ENCODE data around the gene DEPDC7. TPM values are rescaled to one million over a fixed set of nuclear protein-coding genes. Genes with fewer than 3 reads are reported as not detected.

DEPDC7 gene
- total RNA-seq, 1 experiment from 2014 or later: 7.5 TPM

DNA sequence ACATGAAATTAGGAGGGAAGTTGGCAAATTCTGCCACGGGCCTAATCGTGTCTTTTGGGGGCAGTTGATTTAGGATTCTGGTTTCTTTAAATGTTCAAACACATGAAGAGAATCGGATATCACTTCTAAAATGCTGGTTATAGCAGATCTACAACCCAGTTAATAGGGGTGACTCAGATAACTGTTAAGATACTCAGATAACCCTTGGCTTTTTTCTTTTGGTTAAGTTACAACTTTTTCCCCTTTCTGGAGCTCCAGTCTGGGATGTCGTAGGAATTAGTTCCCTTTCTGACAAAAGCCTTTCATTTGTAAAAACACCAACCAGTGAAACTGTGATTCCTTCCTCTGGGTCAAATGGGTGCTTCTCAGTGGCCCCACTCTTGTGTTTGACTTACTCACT lies 976 bp downstream of the DEPDC7 start:
- ChIA-PET POLR2A (no interaction called here), CTCF (no interaction called here)
- ATAC-seq (no peak), DNase-seq (ENCODE audit: low read depth, low spot score) (no peak)
- intact Hi-C loops (cut with micrococcal nuclease; ENCODE audit: unreplicated experiment) (no loop called here), in situ Hi-C loops (cut with HindIII; ENCODE audit: low pct_unique_long_range_greater_than_20kb, low sequenced_read_pairs) (no loop called here)
- no peak for TF ChIP-seq TCF7L2 (IDR thresholded peaks at IDR 0.05; ENCODE audit: low read depth, low read length)
- TF ChIP-seq, protein P1, sequence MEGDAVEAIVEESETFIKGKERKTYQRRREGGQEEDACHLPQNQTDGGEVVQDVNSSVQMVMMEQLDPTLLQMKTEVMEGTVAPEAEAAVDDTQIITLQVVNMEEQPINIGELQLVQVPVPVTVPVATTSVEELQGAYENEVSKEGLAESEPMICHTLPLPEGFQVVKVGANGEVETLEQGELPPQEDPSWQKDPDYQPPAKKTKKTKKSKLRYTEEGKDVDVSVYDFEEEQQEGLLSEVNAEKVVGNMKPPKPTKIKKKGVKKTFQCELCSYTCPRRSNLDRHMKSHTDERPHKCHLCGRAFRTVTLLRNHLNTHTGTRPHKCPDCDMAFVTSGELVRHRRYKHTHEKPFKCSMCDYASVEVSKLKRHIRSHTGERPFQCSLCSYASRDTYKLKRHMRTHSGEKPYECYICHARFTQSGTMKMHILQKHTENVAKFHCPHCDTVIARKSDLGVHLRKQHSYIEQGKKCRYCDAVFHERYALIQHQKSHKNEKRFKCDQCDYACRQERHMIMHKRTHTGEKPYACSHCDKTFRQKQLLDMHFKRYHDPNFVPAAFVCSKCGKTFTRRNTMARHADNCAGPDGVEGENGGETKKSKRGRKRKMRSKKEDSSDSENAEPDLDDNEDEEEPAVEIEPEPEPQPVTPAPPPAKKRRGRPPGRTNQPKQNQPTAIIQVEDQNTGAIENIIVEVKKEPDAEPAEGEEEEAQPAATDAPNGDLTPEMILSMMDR (IDR thresholded peaks at IDR 0.05): no peak
- no peak for TF ChIP-seq SIN3A (IDR thresholded peaks at IDR 0.05; ENCODE audit: borderline replicate concordance, insufficient read depth, low read depth, low read length)
- TF ChIP-seq, protein P2, sequence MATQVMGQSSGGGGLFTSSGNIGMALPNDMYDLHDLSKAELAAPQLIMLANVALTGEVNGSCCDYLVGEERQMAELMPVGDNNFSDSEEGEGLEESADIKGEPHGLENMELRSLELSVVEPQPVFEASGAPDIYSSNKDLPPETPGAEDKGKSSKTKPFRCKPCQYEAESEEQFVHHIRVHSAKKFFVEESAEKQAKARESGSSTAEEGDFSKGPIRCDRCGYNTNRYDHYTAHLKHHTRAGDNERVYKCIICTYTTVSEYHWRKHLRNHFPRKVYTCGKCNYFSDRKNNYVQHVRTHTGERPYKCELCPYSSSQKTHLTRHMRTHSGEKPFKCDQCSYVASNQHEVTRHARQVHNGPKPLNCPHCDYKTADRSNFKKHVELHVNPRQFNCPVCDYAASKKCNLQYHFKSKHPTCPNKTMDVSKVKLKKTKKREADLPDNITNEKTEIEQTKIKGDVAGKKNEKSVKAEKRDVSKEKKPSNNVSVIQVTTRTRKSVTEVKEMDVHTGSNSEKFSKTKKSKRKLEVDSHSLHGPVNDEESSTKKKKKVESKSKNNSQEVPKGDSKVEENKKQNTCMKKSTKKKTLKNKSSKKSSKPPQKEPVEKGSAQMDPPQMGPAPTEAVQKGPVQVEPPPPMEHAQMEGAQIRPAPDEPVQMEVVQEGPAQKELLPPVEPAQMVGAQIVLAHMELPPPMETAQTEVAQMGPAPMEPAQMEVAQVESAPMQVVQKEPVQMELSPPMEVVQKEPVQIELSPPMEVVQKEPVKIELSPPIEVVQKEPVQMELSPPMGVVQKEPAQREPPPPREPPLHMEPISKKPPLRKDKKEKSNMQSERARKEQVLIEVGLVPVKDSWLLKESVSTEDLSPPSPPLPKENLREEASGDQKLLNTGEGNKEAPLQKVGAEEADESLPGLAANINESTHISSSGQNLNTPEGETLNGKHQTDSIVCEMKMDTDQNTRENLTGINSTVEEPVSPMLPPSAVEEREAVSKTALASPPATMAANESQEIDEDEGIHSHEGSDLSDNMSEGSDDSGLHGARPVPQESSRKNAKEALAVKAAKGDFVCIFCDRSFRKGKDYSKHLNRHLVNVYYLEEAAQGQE (IDR thresholded peaks at IDR 0.05; ENCODE audit: insufficient read depth in 1 of 2, low read depth in 2 of 2, low read length in 1 of 2): no peak
- TF ChIP-seq POLR2AphosphoS5 (IDR thresholded peaks at IDR 0.05; ENCODE audit: low read depth, low read length): no peak
- Histone ChIP-seq H3K27me3 (ENCODE audit: control insufficient read depth, insufficient read depth, low read length) (no peaks in the 10 kb centered on the region), H3K4me3 (ENCODE audit: low read depth in 2 of 2, low read length in 2 of 2) (peak overlapping the region; percentile 65 to 73), H3K9me3 (ENCODE audit: control insufficient read depth, insufficient read depth, low read depth, low read length) (no peaks in the 10 kb centered on the region), H3K4me1 (ENCODE audit: control insufficient read depth, insufficient read depth, low read length) (peaks cover 16% of the 10 kb centered on the region), H3K27ac (ENCODE audit: low read length) (peak overlapping the region; percentile 68), H3K36me3 (ENCODE audit: control insufficient read depth, insufficient read depth, low read length) (no peaks in the 10 kb centered on the region)
- BruUV-seq (replicated peaks): no TSS peak

DNA sequence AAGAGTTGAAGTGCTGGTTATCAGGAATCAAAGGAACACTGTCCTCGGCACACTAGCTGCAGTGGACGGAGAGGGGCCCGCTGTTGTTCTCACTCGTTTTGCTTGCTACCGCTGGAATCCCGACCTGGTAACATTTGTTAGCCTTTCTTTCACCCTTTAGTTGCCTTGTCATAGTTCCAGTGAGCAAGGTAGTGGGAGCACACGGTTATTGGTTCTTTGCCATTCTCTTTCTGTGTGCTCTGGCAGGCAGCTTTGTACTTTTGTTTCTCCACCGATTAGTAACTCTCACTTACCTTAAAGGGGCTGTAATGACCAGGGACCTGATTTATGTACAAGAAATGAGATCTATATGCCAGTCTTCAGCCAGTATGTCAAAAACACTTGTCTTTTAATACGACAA lies 1.8 kb downstream of the DEPDC7 start:
- ChIA-PET POLR2A (no interaction called here), CTCF (interaction anchor here (0.6 kb wide), 1 partner anchor 23 kb away, joined by 3 read pairs; no protein-coding TSS in a partner anchor)
- Histone ChIP-seq H3K27me3 (ENCODE audit: control insufficient read depth, insufficient read depth, low read length) (no peaks in the 10 kb centered on the region), H3K4me1 (ENCODE audit: control insufficient read depth, insufficient read depth, low read length) (peaks cover 16% of the 10 kb centered on the region), H3K9me3 (ENCODE audit: control insufficient read depth, insufficient read depth, low read depth, low read length) (no peaks in the 10 kb centered on the region), H3K27ac (ENCODE audit: low read length) (peak overlapping the region; percentile 68; the same call in 1 of the 2 replicates), H3K36me3 (ENCODE audit: control insufficient read depth, insufficient read depth, low read length) (no peaks in the 10 kb centered on the region), H3K4me3 (ENCODE audit: low read depth in 2 of 2, low read length in 2 of 2) (peak overlapping the region; percentile 10 to 65; a peak in 3 of 4 replicates)
- TF ChIP-seq, protein P1 (IDR thresholded peaks at IDR 0.05): no peak
- no peak for TF ChIP-seq SIN3A (IDR thresholded peaks at IDR 0.05; ENCODE audit: borderline replicate concordance, insufficient read depth, low read depth, low read length)
- TF ChIP-seq POLR2AphosphoS5 (IDR thresholded peaks at IDR 0.05; ENCODE audit: low read depth, low read length): no peak
- TF ChIP-seq TCF7L2 (IDR thresholded peaks at IDR 0.05; ENCODE audit: low read depth, low read length): no peak
- TF ChIP-seq, protein P2 (IDR thresholded peaks at IDR 0.05; ENCODE audit: insufficient read depth in 1 of 2, low read depth in 2 of 2, low read length in 1 of 2): no peak
- ATAC-seq: no peak
- TSS peak; percentile 69 for BruUV-seq (replicated peaks)
- in situ Hi-C loops (cut with HindIII; ENCODE audit: low pct_unique_long_range_greater_than_20kb, low sequenced_read_pairs) (no loop called here), intact Hi-C loops (cut with micrococcal nuclease; ENCODE audit: unreplicated experiment) (no loop called here)
- DNase-seq (ENCODE audit: low read depth, low spot score): no peak

All from Panc1 (cell line).